SU-DHL-6 (cell line): ENCODE results near the gene CDC42EP3.

Source experiments
- H2AFZ ChIP-seq: fragments of 200-600 bp; sonication (generic); 2 replicates; pipeline ENCODE4 v1.6.1; 2014; ENCODE audit warnings: low read depth, mild to moderate bottlenecking, moderate library complexity, mixed read lengths, antibody characterized with exemption, low read length; ENCODE audit not compliant: severe bottlenecking
- H3F3A ChIP-seq: fragments of 200-600 bp; shearing (Covaris generic); 2 replicates; pipeline ENCODE4 v1.6.0; 2016; ENCODE audit warnings: antibody characterized with exemption, mild to moderate bottlenecking; ENCODE audit not compliant: insufficient read depth
- H3K27ac ChIP-seq: fragments of 200-600 bp; sonication (generic); 2 replicates; pipeline ENCODE4 v1.5.1; 2016; ENCODE audit warnings: low read depth, mild to moderate bottlenecking, low read length, moderate library complexity, mixed read lengths
- H3K27me3 ChIP-seq: fragments of 200-600 bp; sonication (generic), shearing (Covaris generic); 2 replicates; pipeline ENCODE4 v1.6.0; 2014; ENCODE audit warnings: mild to moderate bottlenecking, low read length
- H3K36me3 ChIP-seq: fragments of 200-600 bp; sonication (generic); 2 replicates; pipeline ENCODE4 v1.6.1; 2014; ENCODE audit warnings: mild to moderate bottlenecking, low read length, mixed read lengths
- H3K4me2 ChIP-seq: fragments of 300-600, 200-600 bp; shearing (Covaris generic), sonication (generic); 2 replicates; pipeline ENCODE4 v1.6.0; 2014; ENCODE audit warnings: low read length, low read depth, mild to moderate bottlenecking; ENCODE audit not compliant: poor library complexity, severe bottlenecking
- H3K4me3 ChIP-seq: fragments of 200-600 bp; sonication (generic); 2 replicates; pipeline ENCODE4 v1.5.1; 2014; ENCODE audit warnings: antibody characterized with exemption, low read length, mild to moderate bottlenecking, mixed read lengths; ENCODE audit not compliant: insufficient read depth, poor library complexity, severe bottlenecking
- H3K79me2 ChIP-seq: fragments of 200-600 bp; sonication (generic); 2 replicates; pipeline ENCODE4 v1.6.1; 2014; ENCODE audit warnings: mild to moderate bottlenecking, low read length, moderate library complexity; ENCODE audit not compliant: insufficient read depth
- H3K9ac ChIP-seq: fragments of 200-600 bp; sonication (generic); 2 replicates; pipeline ENCODE4 v1.7.0; 2014; ENCODE audit warnings: mild to moderate bottlenecking, low read length
- H3K9me2 ChIP-seq: fragments of 200-600 bp; sonication (generic); replicated peaks from 2 replicates; pipeline ENCODE4 v1.6.1; 2014; ENCODE audit warnings: low read length; ENCODE audit not compliant: insufficient read depth
- H3K9me3 ChIP-seq: fragments of 200-600 bp; sonication (generic); 2 replicates; pipeline ENCODE4 v1.6.1; 2014; ENCODE audit warnings: low read length, mixed read lengths; ENCODE audit not compliant: insufficient read depth
- H4K20me1 ChIP-seq: fragments of 200-600 bp; sonication (generic); 2 replicates; pipeline ENCODE4 v1.6.1; 2014; ENCODE audit warnings: low read depth, mild to moderate bottlenecking, antibody characterized with exemption, low read length, moderate library complexity, mixed read lengths
- CTCF ChIP-seq: fragments of 200-600 bp; sonication (generic); IDR thresholded peaks from one replicate; pipeline ENCODE4 v1.5.1; 2017; ENCODE audit warnings: antibody characterized with exemption, mild to moderate bottlenecking, low read length, moderate library complexity; ENCODE audit not compliant: insufficient read depth, poor library complexity, severe bottlenecking
- EZH2phosphoT487 ChIP-seq: fragments of 200-600 bp; sonication (generic), shearing (Covaris generic); conservative IDR thresholded peaks from 2 replicates; pipeline ENCODE4 v1.6.1; 2018; ENCODE audit warnings: mild to moderate bottlenecking, antibody characterized with exemption, low read length, moderate library complexity, mixed read lengths

Gene CDC42EP3

GRCh38 chr2:37643730-37644078, 27.7 kb downstream of the CDC42EP3 start:
- Histone ChIP-seq H3K79me2 (peaks cover 7% of the 10 kb centered on the region; the same call in 1 of the 2 replicates), H3K4me3 (no peak overlapping the region), H3F3A (no peaks in the 10 kb centered on the region)

GRCh38 chr2:37642907-37643729, 28.3 kb downstream of the CDC42EP3 start:
- H3K4me3 ChIP-seq: no peak overlapping the region
- H3K9me3 ChIP-seq: no peaks in the 10 kb centered on the region
- H3K4me2 ChIP-seq: no peak overlapping the region
- no peak overlapping the region for H2AFZ ChIP-seq
- H3K36me3 ChIP-seq: 0 out of 2 replicates have a peak, but pooled peaks cover 5% of the 10 kb centered on the region
- TF ChIP-seq EZH2phosphoT487: no peak
- no peak for TF ChIP-seq CTCF
- no peaks in the 10 kb centered on the region for H3F3A ChIP-seq
- H4K20me1 ChIP-seq: no peaks in the 10 kb centered on the region
- peaks cover 5% of the 10 kb centered on the region; the same call in 1 of the 2 replicates for H3K79me2 ChIP-seq
- no peaks in the 10 kb centered on the region for H3K9me2 ChIP-seq
- no peak overlapping the region for H3K9ac ChIP-seq
- no peaks in the 10 kb centered on the region for H3K27me3 ChIP-seq
- no peak overlapping the region for H3K27ac ChIP-seq

More at GRCh38 chr2:37643730-37644078, 27.7 kb downstream of the CDC42EP3 start:
- no peak for TF ChIP-seq CTCF
- TF ChIP-seq EZH2phosphoT487: no peak
- H4K20me1 ChIP-seq: no peaks in the 10 kb centered on the region
- H2AFZ ChIP-seq: no peak overlapping the region
- H3K36me3 ChIP-seq: 0 out of 2 replicates have a peak, but pooled peaks cover 5% of the 10 kb centered on the region
- H3K9me3 ChIP-seq: no peaks in the 10 kb centered on the region
- H3K27me3 ChIP-seq: no peaks in the 10 kb centered on the region
- H3K9ac ChIP-seq: no peak overlapping the region
- no peaks in the 10 kb centered on the region for H3K9me2 ChIP-seq
- H3K27ac ChIP-seq: no peak overlapping the region
- no peak overlapping the region for H3K4me2 ChIP-seq

- H3K9me3 ChIP-seq: no peaks in the 10 kb centered on the region
- H3K27me3 ChIP-seq: no peaks in the 10 kb centered on the region
- TF ChIP-seq CTCF (no peak), EZH2phosphoT487 (no peak)
- no peak overlapping the region for H3K27ac ChIP-seq
- no peak overlapping the region for H3K4me2 ChIP-seq
- no peak overlapping the region for H3K4me3 ChIP-seq
- H2AFZ ChIP-seq: no peak overlapping the region
- H3F3A ChIP-seq: no peaks in the 10 kb centered on the region
- no peaks in the 10 kb centered on the region for H4K20me1 ChIP-seq
- H3K9ac ChIP-seq: no peak overlapping the region
- H3K9me2 ChIP-seq: no peaks in the 10 kb centered on the region
- H3K79me2 ChIP-seq: peaks cover under 1% of the 10 kb centered on the region; the same call in 1 of the 2 replicates
- H3K36me3 ChIP-seq: 0 out of 2 replicates have a peak, but pooled peaks cover 5% of the 10 kb centered on the region
Measured at GRCh38 chr2:37641582-37642171, 29.8 kb downstream of the CDC42EP3 start.
